ENCODE measurements around the gene ROBO1. TPM values are rescaled to one million over a fixed set of nuclear protein-coding genes. Genes with fewer than 3 reads are reported as not detected.

The ROBO1 gene
- total and polyA plus RNA-seq, 2 of the 8 experiments (the other 6 are each of a cell fraction or from before 2014, with no cell fraction given), result 51.4 to 91.0 TPM

DNA sequence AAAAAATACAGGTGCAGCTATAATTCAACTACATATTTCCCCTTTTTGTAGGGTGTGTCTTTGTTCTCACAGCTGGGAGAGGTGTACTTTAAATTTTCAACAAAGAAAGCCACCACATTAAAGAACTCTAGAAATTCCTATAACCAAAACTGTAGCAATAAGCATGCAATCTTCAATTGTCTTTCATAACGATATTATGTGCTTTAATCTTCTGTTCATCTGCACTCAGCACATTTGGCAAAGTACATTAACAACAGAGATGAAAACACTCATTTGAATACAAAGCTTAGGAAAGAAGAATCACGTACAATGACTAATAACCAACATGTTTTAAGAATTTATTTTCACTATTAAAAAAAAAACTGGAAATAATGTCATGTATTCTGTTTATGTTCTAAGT, 1025.8 kb downstream of the ROBO1 start:
- Histone ChIP-seq H2BK5ac (ENCODE audit: low read depth, low read length) (no peak overlapping the region), H3K56ac (replicated peaks; ENCODE audit: insufficient read length, low read depth, low read length) (no peak overlapping the region), H3K9me3 (ENCODE audit: insufficient read depth in 2 of 2, low read depth in 1 of 2, low read length in 1 of 2) (no peaks in the 10 kb centered on the region), H3K27me3 (replicated peaks in 1 of 4; ENCODE audit: control insufficient read depth in 3 of 4, extremely low read depth in 1 of 4, insufficient read depth in 3 of 4, low read length in 3 of 4) (no peaks in the 10 kb centered on the region), H3K4me2 (ENCODE audit: insufficient read depth in 1 of 2, low read depth in 2 of 2, low read length in 2 of 2) (no peak overlapping the region), H3K36me3 (ENCODE audit: control insufficient read depth in 2 of 4, insufficient read depth in 4 of 4, low read length in 3 of 4) (no peaks in the 10 kb centered on the region), H3K23ac (ENCODE audit: insufficient read length) (no peak overlapping the region), H2AK5ac (ENCODE audit: low read depth, low read length) (no peak overlapping the region), H3K27ac (ENCODE audit: low read depth, low read length) (no peak overlapping the region), H3K4me1 (replicated peaks in 1 of 4; ENCODE audit: control insufficient read depth in 3 of 4, insufficient read depth in 4 of 4, low read length in 3 of 4) (0 out of 7 replicates have a peak, but pooled peaks cover 0 to 3% (median 0%) of the 10 kb centered on the region in 4 experiments), H3K79me1 (ENCODE audit: low read depth, low read length) (no peaks in the 10 kb centered on the region), H4K8ac (ENCODE audit: extremely low read depth, insufficient read depth, low read length) (no peak overlapping the region), H3K18ac (ENCODE audit: extremely low read depth, low read length) (no peak overlapping the region), H3K4ac (replicated peaks; ENCODE audit: insufficient read length, low read depth, low read length) (no peak overlapping the region), H3K9ac (replicated peaks in 1 of 4; ENCODE audit: extremely low read depth in 1 of 4, low read depth in 3 of 4, low read length in 3 of 4) (no peak overlapping the region), H4K20me1 (replicated peaks in 1 of 2; ENCODE audit: control insufficient read depth in 1 of 2, insufficient read depth in 2 of 2, low read length in 2 of 2) (no peaks in the 10 kb centered on the region), H2BK120ac (replicated peaks; ENCODE audit: low read depth, low read length) (no peak overlapping the region), H3K4me3 (ENCODE audit: extremely low read depth in 1 of 4, insufficient read depth in 2 of 4, low read depth in 3 of 4, low read length in 4 of 4) (no peak overlapping the region), H4K5ac (ENCODE audit: insufficient read length, low read depth, low read length) (no peak overlapping the region), H3K79me2 (ENCODE audit: control insufficient read depth in 1 of 2, insufficient read depth in 2 of 2, low read length in 2 of 2) (peaks cover 0 to 5% of the 10 kb centered on the region in 2 experiments; a peak in 1 of 4 replicates), H2BK12ac (ENCODE audit: low read depth, low read length) (no peak overlapping the region), H2BK20ac (ENCODE audit: low read length) (no peak overlapping the region), H3K23me2 (ENCODE audit: low read depth, low read length) (no peaks in the 10 kb centered on the region), H4K91ac (replicated peaks; ENCODE audit: insufficient read length, low read length) (no peak overlapping the region), H2AFZ (ENCODE audit: low read length) (no peak overlapping the region), H3K14ac (ENCODE audit: insufficient read length) (no peak overlapping the region), H2BK15ac (ENCODE audit: low read length) (no peak overlapping the region)
- ChIA-PET CTCF (ENCODE audit: partially characterized antibody) (interaction anchor here (1.8 to 4.8 kb wide), 4 partner anchors 11 to 49 kb away, joined by 3 to 26 read pairs (median 6); no protein-coding TSS in a partner anchor), POLR2A (ENCODE audit: partially characterized antibody) (no interaction called here)
- DNase-seq (ENCODE audit: low read depth in 1 of 2, low spot score in 2 of 2) (no peak), FAIRE-seq (no peak)
- 88% methylated on average over 2 of the region's 2 CpGs; no CpG with 5 or more reads in 1 of the 2 experiments for WGBS, 2 experiments (ENCODE audit: extremely low coverage in 1 of 2, insufficient coverage in 1 of 2, insufficient read length in 1 of 2, insufficient replicate concordance in 2 of 2, low coverage in 1 of 2, low lambda C conversion rate in 2 of 2, missing lambda C conversion rate in 1 of 2)
- TF ChIP-seq SAP30 (IDR thresholded peaks at IDR 0.05; ENCODE audit: insufficient read depth, insufficient replicate concordance, low read length), result no peak
- TF ChIP-seq POLR2AphosphoS5 (IDR thresholded peaks at IDR 0.05; ENCODE audit: low read depth, low read length), result no peak
- TF ChIP-seq TCF12 (IDR thresholded peaks at IDR 0.05; ENCODE audit: low read depth, low read length), result no peak
- TF ChIP-seq SIX5 (IDR thresholded peaks at IDR 0.05; ENCODE audit: low read depth, low read length), result no peak
- TF ChIP-seq KDM4A (IDR thresholded peaks at IDR 0.05; ENCODE audit: low read depth, low read length, severe bottlenecking), result no peak
- no peak for TF ChIP-seq CBX5 (IDR thresholded peaks at IDR 0.05; ENCODE audit: low read depth, low read length)
